Stimulated activated CD4-positive, alpha-beta T cell treated with anti-CD3 and anti-CD28 coated beads, Interleukin-15, amount 100 ng/mL, for 24 hours (primary cell): Measurements from ENCODE around the gene DAPK2.
"Not testable (repeated sequence)": the region's sequence is repeated elsewhere in the genome, so short reads cannot be mapped to it uniquely, and the experiment has no call there.

ENCODE experiments used
- DNase-seq: peaks from one replicate; pipeline ENCODE4 v3.0.0-alpha.2; 2020

The DAPK2 gene

GRCh38 chr15:63909819-63910437 is 136.4 kb downstream of the DAPK2 start:
- DNase-seq = no peak

GRCh38 chr15:63908991-63909390 is 137.3 kb downstream of the DAPK2 start:
- DNase-seq = no peak

- no peak for DNase-seq
Observed at GRCh38 chr15:63908281-63908680, 138.0 kb downstream of the DAPK2 start.

DNA sequence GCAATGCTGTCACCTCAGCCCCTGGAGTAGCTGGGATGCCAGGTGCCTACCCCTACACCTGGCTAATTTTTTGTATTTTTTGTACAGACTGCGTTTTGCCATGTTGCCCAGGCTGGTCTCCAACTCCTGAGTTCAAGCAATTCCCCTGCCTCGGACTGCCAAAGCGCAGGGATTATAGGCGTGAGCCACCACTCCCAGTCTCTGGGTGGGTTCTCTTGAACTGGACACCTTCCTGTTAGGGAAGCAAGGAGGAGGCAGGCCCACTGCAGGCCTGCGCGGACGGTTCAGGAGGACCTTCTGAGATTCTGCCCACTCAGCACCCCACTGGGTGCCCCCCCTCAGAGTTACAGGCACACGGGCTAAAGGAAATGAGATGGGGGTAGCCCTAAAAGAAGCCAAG is 138.8 kb downstream of the DAPK2 start:
- no peak for DNase-seq

DNA sequence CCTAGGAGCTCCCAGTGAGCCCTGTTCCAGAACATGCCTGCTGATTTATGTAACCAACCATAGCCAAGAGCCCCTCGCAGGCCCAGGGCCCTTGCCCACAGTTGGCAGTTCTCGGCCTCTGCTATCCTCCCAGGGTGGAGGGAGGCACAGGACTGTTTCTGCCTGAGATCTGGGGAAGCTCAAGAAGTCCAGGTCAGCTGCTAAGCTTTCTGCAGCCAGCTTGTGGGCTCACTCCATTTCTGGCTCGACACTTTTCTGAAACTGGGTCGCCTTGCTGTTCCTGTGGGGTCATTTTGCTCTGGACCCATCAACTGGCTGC is 140.1 kb downstream of the DAPK2 start:
- DNase-seq = no peak

DNA sequence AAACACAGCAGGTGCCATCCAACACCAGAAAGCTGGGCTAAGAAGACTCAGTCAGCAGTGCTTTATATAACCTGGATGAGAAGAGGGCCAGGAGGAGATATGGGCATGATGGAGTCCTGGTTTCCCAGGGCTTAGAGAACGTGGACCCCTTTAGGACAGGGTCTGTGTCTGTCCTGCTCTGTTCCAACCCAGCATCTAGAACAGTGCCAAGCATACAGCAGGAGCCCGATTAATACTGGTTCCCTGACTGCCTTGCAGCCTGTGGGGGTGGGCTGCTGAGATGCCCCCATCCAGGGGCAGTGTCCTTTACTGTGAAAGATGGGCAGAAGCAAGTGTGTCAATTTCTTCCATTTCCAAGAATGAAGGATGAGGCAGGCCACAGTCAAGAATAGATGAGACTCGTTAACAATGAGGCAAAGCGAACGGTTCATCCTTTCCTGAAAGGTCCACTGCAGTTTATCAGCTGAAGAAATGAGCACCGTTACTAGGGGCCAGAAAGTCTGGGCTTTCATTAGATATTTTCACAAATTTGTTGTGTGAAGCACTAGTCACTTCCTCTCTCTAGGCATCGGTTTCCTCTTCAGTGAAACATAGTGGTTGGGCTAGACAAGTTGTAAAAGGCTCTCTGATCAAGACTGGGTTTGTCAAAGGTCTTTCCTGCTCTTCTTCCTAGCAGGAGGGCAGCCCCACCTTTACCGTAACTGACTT is 140.6 kb downstream of the DAPK2 start:
- no peak for DNase-seq

GRCh38 chr15:63905131-63905530 is 141.2 kb downstream of the DAPK2 start:
- DNase-seq = no peak

DNA sequence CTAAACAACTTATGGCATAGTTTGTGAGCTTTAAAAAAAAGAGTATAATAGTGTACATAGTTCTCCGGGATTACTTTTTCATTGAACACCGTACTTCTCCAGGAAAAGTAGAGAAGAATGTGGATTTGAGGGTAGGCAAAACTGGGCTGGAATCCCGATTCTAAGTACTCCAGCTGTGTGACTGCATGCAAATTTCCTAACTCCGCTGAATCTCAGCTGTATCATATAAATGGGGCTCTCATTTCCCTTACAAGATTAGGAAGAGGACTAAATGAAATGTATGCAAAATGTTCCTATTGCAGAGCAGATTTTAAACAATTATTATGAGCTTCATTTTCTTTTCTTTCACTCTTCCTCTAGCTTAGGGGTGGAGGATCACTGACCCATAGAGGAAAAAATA is 142.2 kb downstream of the DAPK2 start:
- no peak for DNase-seq

- DNase-seq = no peak
Observed at GRCh38 chr15:63902671-63903035, 143.6 kb downstream of the DAPK2 start.

DNA sequence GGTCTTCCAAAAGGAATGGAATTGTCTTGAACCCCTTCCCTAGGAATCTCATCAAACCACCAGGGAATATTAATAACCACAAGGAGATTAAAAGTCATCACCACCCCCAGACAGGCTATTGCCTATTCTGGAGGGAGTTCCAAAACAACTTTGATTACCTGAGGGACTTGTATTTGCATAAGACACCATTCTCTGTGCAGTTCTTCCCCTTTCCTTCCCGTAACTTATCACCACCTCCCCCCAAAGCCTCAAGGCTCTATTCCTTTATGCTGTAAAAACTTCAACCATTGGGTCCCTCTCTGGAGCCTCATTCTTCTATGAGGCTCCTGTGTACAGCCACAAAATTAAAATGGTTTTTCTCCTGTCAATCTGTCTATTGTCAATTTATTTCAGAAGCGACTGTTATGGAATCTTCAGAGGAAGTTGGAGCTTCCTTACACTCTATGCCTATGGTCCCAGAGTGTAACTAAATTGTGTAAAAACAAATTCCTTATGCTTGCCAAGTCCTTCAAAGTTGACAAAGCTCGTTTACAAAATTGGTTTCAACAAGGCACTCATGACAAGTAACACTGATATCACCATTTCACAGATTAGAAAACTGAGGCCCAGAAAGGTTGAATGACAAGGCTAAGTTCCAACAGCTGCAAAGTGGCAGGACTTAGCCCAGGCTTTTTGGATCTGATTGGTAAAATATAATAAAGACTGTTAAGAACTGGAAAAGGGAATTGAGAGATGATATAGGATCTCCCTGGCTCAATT is 144.2 kb downstream of the DAPK2 start:
- DNase-seq = no peak

- DNase-seq = no peak
Observed at GRCh38 chr15:63900306-63900705, 146.0 kb downstream of the DAPK2 start.

- DNase-seq = not testable (repeated sequence)
Observed at GRCh38 chr15:63899606-63900005, 146.7 kb downstream of the DAPK2 start.

GRCh38 chr15:63899193-63899592 is 147.1 kb downstream of the DAPK2 start:
- DNase-seq = no peak

GRCh38 chr15:63896336-63897115 is 149.8 kb downstream of the DAPK2 start:
- DNase-seq = peak; percentile 19

GRCh38 chr15:63895787-63896218 is 150.5 kb downstream of the DAPK2 start:
- no peak for DNase-seq

DNA sequence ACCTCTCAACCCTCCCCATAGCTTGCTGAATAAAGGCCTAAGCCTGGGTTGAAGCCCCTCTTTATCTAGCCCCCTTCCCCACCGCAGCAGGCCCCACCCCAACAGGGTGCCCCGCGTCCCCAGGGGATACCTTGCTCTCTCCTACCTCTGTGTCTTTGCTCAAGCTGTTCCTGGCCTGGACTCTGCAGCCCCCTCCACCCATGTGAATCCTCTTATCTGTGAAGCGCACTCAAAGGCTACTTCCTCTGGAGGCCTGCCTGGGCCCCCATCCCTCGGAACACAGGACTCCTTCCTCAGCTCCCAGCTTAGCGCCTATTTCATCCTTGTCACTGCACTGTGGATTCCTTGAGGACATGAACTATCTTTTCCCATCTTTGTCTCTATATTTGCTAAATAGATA is 151.1 kb downstream of the DAPK2 start:
- DNase-seq = no peak

DNA sequence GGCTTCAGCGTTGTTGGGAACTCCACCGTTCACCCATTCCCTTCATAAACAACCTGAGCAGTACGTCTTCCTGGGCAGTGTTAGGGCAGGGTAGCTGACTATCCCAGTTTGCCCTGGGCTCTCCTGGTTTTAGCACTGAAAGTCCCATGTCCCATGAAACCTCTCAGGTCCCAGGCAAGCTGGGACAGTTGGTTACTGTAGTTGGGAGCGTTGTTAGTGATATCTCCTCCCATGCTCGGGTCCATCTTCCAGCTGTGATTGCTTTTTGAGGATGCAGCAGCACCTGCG is 151.7 kb downstream of the DAPK2 start:
- no peak for DNase-seq

- DNase-seq = no peak
Observed at GRCh38 chr15:63893866-63894661, 152.2 kb downstream of the DAPK2 start.

DNA sequence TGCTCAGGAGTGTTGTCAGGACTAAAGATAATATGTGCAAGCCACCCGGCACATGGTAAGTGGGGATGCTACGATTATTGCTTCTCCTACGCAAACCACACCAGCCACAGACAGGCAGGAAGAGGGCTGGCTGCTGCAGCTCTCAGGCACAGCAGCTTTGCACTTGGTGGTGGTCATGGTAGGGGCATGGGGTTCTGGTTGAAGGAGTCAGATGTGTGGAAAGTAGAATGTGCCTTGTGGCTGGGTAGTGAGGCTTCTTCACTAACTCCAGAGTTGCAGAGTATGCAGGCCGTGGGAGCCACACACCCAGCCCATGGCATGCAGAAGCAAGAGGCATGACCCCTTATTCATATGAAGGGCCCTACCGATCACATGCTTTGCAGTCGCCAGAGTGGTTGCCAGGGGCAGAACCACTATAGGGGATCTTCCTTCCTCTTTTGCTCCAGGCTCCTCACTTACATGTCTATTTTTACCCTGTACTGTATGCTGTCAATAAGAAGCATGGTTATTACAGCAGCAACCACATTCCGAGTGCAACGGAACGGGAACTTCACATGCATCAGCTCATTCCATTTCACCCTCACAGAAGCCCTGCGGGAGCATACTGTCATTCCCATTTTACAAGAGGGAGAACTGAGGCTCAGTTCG is 153.4 kb downstream of the DAPK2 start:
- peak; percentile 85 for DNase-seq

DNA sequence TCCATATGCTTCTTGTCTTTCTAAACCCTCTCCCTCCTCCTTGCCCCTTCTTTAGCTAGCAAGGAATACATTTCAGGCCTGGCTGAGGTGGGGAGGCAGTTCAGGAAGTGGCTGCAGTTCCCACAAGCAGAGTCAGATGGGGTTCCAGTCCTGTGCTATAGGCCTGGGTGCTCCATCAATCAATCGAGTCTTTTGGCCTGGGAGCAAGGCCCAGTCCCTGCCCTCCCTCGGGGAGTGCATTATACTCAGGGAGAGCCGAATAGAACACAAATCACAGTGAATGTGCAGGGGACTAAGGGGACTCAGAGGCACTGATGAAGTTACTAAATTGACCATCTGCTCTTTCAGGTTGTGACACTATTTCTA is 154.5 kb downstream of the DAPK2 start:
- DNase-seq = no peak

GRCh38 chr15:63891079-63891767 is 155.1 kb downstream of the DAPK2 start:
- DNase-seq = peak; percentile 85

- no peak for DNase-seq
Observed at GRCh38 chr15:63890617-63891016, 155.7 kb downstream of the DAPK2 start.
